ENCODE data around the gene CCDC185. TPM values are rescaled to one million over a fixed set of nuclear protein-coding genes. Genes with fewer than 3 reads are reported as not detected.

Gene CCDC185
- total and polyA plus RNA-seq, 2 donors (not counting 1 experiment from before 2014, with no cell fraction given): not detected

GRCh38 chr1:223429821-223430220 lies 36.6 kb downstream of the CCDC185 start:
- DNase-seq (ENCODE audit: low read depth in 2 of 2): peak in 1 of 2 donors; percentile 37
- H3K9ac ChIP-seq (ENCODE audit: insufficient read depth, low read length): no peak overlapping the region

DNA sequence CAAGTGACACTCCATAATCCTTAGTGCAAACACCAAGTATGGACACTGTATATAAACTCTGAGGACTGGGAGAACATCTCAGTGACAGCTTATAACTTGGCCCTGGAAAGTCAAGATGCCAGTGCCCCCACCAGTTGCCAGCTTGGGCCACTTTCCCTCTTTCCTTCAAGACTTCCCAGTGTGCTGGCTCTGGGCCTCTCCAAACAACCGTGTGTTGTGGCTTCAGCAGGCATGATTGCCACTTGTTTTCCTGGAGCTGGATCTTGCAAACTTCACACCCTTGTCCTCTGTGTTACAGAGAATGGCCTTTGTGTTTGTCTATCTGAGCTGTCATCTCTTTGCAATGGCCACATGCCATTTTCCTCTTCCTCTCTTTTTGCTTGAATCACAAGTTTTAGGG lies 37.0 kb downstream of the CCDC185 start:
- H3K9ac ChIP-seq (ENCODE audit: insufficient read depth, low read length): no peak overlapping the region
- no peak overlapping the region for H2AFZ ChIP-seq (ENCODE audit: low read length)
- no peaks in the 10 kb centered on the region for H3K27me3 ChIP-seq (ENCODE audit: control insufficient read depth, insufficient read depth, low read length)
- no peak overlapping the region for H3K27ac ChIP-seq (ENCODE audit: insufficient read depth, low read length)
- H3K4me1 ChIP-seq (ENCODE audit: control insufficient read depth, extremely low read depth, insufficient read depth, low read length): no peaks in the 10 kb centered on the region
- no peaks in the 10 kb centered on the region for H3K79me2 ChIP-seq (ENCODE audit: control insufficient read depth, insufficient read depth, low read length)
- peaks cover 2% of the 10 kb centered on the region for H4K20me1 ChIP-seq (ENCODE audit: control insufficient read depth, extremely low read depth, insufficient read depth, low read length)
- no peak overlapping the region for H3K4me2 ChIP-seq (ENCODE audit: extremely low read depth, insufficient read depth, low read length)
- no peak overlapping the region for H3K4me3 ChIP-seq (replicated peaks in 1 of 4; ENCODE audit: control extremely low read depth in 1 of 4, insufficient read depth in 1 of 4, low read depth in 3 of 4, low read length in 4 of 4)
- no peaks in the 10 kb centered on the region for H3K9me3 ChIP-seq (ENCODE audit: control insufficient read depth, insufficient read depth, low read depth, low read length)
- no peak for DNase-seq (ENCODE audit: low read depth in 2 of 2)
- TF ChIP-seq CTCF (conservative IDR thresholded peaks at IDR 0.05 in 1 of 2, IDR thresholded peaks at IDR 0.05 in 1 of 2; ENCODE audit: low read depth in 1 of 2, low read length in 2 of 2) (no peak), EZH2 (IDR thresholded peaks at IDR 0.05; ENCODE audit: low read length, missing control alignments) (no peak)
- H3K36me3 ChIP-seq (ENCODE audit: control insufficient read depth, insufficient read depth, low read length): no peaks in the 10 kb centered on the region

More at GRCh38 chr1:223429821-223430220, 36.6 kb downstream of the CCDC185 start:
- no peaks in the 10 kb centered on the region for H3K79me2 ChIP-seq (ENCODE audit: control insufficient read depth, insufficient read depth, low read length)
- H3K4me2 ChIP-seq (ENCODE audit: extremely low read depth, insufficient read depth, low read length): no peak overlapping the region
- H3K36me3 ChIP-seq (ENCODE audit: control insufficient read depth, insufficient read depth, low read length): no peaks in the 10 kb centered on the region
- H3K9me3 ChIP-seq (ENCODE audit: control insufficient read depth, insufficient read depth, low read depth, low read length): no peaks in the 10 kb centered on the region
- peaks cover 2% of the 10 kb centered on the region for H4K20me1 ChIP-seq (ENCODE audit: control insufficient read depth, extremely low read depth, insufficient read depth, low read length)
- no peak overlapping the region for H3K27ac ChIP-seq (ENCODE audit: insufficient read depth, low read length)
- no peak overlapping the region for H2AFZ ChIP-seq (ENCODE audit: low read length)
- no peaks in the 10 kb centered on the region for H3K4me1 ChIP-seq (ENCODE audit: control insufficient read depth, extremely low read depth, insufficient read depth, low read length)
- TF ChIP-seq EZH2 (IDR thresholded peaks at IDR 0.05; ENCODE audit: low read length, missing control alignments): no peak
- TF ChIP-seq CTCF (conservative IDR thresholded peaks at IDR 0.05 in 1 of 2, IDR thresholded peaks at IDR 0.05 in 1 of 2; ENCODE audit: low read depth in 1 of 2, low read length in 2 of 2): no peak
- H3K4me3 ChIP-seq (replicated peaks in 1 of 4; ENCODE audit: control extremely low read depth in 1 of 4, insufficient read depth in 1 of 4, low read depth in 3 of 4, low read length in 4 of 4): no peak overlapping the region
- no peaks in the 10 kb centered on the region for H3K27me3 ChIP-seq (ENCODE audit: control insufficient read depth, insufficient read depth, low read length)

- H3K27me3 ChIP-seq (ENCODE audit: control insufficient read depth, insufficient read depth, low read length): peaks cover 9% of the 10 kb centered on the region
- no peak for DNase-seq (ENCODE audit: low read depth in 2 of 2)
- H3K9me3 ChIP-seq (ENCODE audit: control insufficient read depth, insufficient read depth, low read depth, low read length): no peaks in the 10 kb centered on the region
- no peak overlapping the region for H3K4me2 ChIP-seq (ENCODE audit: extremely low read depth, insufficient read depth, low read length)
- no peak for TF ChIP-seq CTCF (conservative IDR thresholded peaks at IDR 0.05 in 1 of 2, IDR thresholded peaks at IDR 0.05 in 1 of 2; ENCODE audit: low read depth in 1 of 2, low read length in 2 of 2)
- no peak for TF ChIP-seq EZH2 (IDR thresholded peaks at IDR 0.05; ENCODE audit: low read length, missing control alignments)
- no peaks in the 10 kb centered on the region for H4K20me1 ChIP-seq (ENCODE audit: control insufficient read depth, extremely low read depth, insufficient read depth, low read length)
- no peak overlapping the region for H3K27ac ChIP-seq (ENCODE audit: insufficient read depth, low read length)
- no peak overlapping the region for H3K9ac ChIP-seq (ENCODE audit: insufficient read depth, low read length)
- no peak overlapping the region for H3K4me3 ChIP-seq (replicated peaks in 1 of 4; ENCODE audit: control extremely low read depth in 1 of 4, insufficient read depth in 1 of 4, low read depth in 3 of 4, low read length in 4 of 4)
- H3K36me3 ChIP-seq (ENCODE audit: control insufficient read depth, insufficient read depth, low read length): no peaks in the 10 kb centered on the region
- H3K79me2 ChIP-seq (ENCODE audit: control insufficient read depth, insufficient read depth, low read length): no peaks in the 10 kb centered on the region
- no peak overlapping the region for H2AFZ ChIP-seq (ENCODE audit: low read length)
- no peaks in the 10 kb centered on the region for H3K4me1 ChIP-seq (ENCODE audit: control insufficient read depth, extremely low read depth, insufficient read depth, low read length)
Measured at GRCh38 chr1:223437151-223437550, 43.9 kb downstream of the CCDC185 start.
